Kidney epithelial cell (primary cell): ENCODE data around the gene ATP5PB. TPM values are rescaled to one million over a fixed set of nuclear protein-coding genes. Genes with fewer than 3 reads are reported as not detected.

ENCODE experiments used
- DNase-seq: peaks from one replicate; pipeline ENCODE4 v3.0.0-alpha.2; 2010; ENCODE audit warnings: low read depth
- H3K27me3 ChIP-seq: 2 replicates; pipeline ENCODE4 v1.6.0; 2011; ENCODE audit warnings: low read length; ENCODE audit not compliant: control insufficient read depth, insufficient read depth
- H3K36me3 ChIP-seq: 2 replicates; pipeline ENCODE4 v1.5.1; 2011; ENCODE audit warnings: low read length; ENCODE audit not compliant: control insufficient read depth, insufficient read depth
- H3K4me3 ChIP-seq: 2 replicates; pipeline ENCODE4 v1.5.1; 2011; ENCODE audit warnings: low read depth, mild to moderate bottlenecking, control low read depth, low read length
- CTCF ChIP-seq: IDR thresholded peaks from 2 replicates; pipeline ENCODE4 v1.5.1; 2011; ENCODE audit warnings: mild to moderate bottlenecking, moderate library complexity, low read length, control low read depth, inconsistent platforms; ENCODE audit not compliant: insufficient read depth, poor library complexity, severe bottlenecking
- total RNA-seq: library from RNA; depleted of rRNA; stranded (reverse); fragments of >200 nt; gene quantifications from 2 replicates; pipeline ENCODE4 v1.2.3, GENCODE V29; 2015

The ATP5PB gene
- total RNA-seq, 1 donor from 2014 or later: 224 TPM

DNA sequence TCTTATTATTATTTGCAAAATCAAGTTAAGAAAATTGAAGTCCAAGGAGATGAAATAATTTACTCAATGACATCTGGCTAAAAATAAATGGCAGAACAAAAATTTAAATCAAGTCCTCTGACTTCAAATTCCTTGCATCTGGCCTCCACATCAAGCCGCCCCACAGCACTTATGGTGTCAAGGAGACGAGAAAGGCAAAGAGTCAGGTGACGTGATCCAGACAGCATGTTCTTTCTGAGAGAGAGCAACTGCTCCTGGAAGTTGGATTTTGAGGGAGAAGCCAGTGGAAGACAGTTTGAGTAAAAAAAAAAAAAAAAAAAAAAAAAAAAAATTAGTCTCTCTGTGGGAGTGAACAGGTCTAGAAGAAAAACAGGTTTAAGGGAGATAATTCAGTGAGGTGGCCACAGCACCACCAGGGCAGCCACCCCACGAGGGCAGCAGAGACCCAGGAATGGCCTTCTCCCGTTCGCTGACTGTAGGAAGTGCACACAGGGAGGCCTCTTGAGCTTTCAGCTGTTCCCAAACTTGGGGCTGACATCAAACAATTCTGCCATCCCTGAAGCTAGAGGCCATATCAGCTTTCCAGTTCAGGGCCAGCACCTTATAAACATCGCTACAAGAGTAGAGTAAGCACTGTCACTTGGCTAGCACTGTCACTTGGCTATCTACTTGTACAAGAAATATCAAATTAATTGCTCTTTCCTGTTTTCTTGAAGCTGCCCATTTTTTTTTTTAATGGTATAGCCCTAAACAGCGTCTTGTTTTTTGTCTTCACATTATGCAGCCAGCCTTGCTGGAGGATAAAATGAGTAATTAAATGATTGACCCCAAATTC is 32.3 kb downstream of the ATP5PB start:
- no peak for DNase-seq
- peak; percentile 88 for TF ChIP-seq CTCF
- no peak overlapping the region for H3K4me3 ChIP-seq
- H3K27me3 ChIP-seq: no peaks in the 10 kb centered on the region
- no peaks in the 10 kb centered on the region for H3K36me3 ChIP-seq

DNA sequence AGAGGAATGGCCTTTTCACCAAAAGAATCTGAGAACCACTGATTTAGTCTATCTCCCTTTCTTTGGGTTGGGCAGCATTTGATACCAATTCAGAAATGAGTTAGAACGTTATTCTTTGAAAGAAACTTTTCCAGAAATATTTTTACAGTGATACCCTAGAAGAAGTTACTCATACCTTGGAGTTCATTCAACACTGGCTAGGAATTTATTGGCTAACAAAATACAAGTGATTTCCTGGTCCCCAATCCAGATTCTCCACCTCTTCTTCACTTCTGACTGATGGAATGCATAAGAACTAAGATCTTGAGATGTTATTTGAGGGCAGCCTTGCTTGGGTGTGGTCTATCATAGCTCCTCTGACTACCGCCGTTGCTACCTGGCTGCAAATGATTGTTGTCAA is 33.9 kb downstream of the ATP5PB start:
- no peaks in the 10 kb centered on the region for H3K27me3 ChIP-seq
- DNase-seq: no peak
- TF ChIP-seq CTCF: no peak
- H3K36me3 ChIP-seq: no peaks in the 10 kb centered on the region
- no peak overlapping the region for H3K4me3 ChIP-seq

- Histone ChIP-seq H3K36me3 (no peaks in the 10 kb centered on the region), H3K4me3 (no peak overlapping the region), H3K27me3 (no peaks in the 10 kb centered on the region)
- no peak for DNase-seq
- no peak for TF ChIP-seq CTCF
These were observed 34.6 kb downstream of the ATP5PB start for GRCh38 chr1:111483876-111484275.

DNA sequence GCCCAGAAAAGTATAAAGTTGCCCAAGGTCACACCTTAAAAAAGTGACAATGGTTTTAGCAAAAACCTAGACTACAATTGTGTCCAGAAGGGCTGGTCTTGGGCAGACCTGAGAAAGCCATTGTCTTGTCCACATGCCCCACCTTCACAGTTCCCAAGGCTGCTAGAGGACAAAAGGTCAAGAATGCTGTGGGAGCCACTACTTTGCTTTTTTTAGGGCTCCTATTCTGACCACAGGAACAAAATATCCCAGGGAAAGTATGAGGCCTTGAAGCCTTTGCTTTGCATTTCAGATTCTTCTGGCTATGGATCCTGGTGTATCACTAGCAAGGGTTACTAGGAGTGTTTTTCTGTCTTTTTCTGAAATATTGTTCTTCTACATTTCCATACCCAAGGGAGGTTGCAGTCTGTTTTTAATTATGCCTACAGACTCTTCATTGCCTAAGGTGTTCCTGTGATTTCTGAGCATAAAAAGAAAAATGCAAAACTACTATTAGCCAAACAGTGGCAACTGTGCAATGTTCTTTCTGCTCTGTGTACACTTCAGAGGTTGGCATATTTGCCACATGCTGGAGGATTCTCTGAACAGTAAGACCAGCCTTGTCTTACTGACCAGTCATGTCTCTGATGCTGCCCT is 35.2 kb downstream of the ATP5PB start:
- no peak overlapping the region for H3K4me3 ChIP-seq

DNA sequence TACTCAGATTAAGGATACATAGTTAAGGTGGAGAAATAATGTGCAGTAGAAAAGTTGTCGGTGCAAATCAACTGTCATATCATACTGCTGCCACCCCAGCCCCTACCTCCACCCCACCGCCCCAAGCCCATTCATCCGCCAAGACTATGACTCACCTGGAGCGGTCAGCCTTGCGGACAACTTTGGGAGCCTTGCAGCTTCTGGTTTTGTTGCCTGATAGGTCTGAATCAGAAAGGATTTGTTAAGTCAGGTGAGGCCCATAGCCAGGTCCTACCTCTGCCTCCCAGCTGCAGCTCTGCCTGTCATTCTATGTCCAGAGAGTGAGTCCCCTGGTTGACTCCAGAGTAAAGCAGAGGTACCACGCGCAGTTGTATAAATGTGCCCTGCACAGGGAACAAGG is 37.2 kb downstream of the ATP5PB start:
- no peak overlapping the region for H3K4me3 ChIP-seq
- H3K27me3 ChIP-seq: no peaks in the 10 kb centered on the region
- no peak for DNase-seq
- H3K36me3 ChIP-seq: no peaks in the 10 kb centered on the region
- TF ChIP-seq CTCF: no peak

More for the DNA sequence above, 35.2 kb downstream of the ATP5PB start:
- Histone ChIP-seq H3K36me3 (no peaks in the 10 kb centered on the region), H3K27me3 (no peaks in the 10 kb centered on the region)
- no peak for DNase-seq
- no peak for TF ChIP-seq CTCF

DNA sequence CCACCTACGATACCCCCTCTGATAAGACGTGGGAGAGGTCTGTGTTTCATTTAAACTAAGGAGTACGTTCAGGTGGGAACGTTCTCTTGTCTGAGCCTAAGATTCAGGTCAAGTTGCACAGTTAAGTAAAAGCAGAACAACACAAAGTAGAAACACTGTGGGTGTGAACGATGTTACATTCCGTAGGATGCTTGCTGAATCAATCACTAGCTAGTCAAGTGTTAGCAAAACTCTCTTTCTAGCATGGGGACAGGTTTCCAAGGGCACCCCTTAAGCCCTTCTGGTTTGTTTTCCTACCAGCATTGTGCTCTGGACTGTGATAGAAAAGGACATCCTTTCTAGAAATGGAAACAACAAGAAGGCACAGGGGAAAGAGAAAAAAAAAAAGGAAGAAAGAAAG is 37.9 kb downstream of the ATP5PB start:
- no peaks in the 10 kb centered on the region for H3K36me3 ChIP-seq
- DNase-seq: no peak
- H3K27me3 ChIP-seq: no peaks in the 10 kb centered on the region
- H3K4me3 ChIP-seq: no peak overlapping the region
- TF ChIP-seq CTCF: no peak
